ENCODE measurements around the gene FOXO4. TPM values are rescaled to one million over a fixed set of nuclear protein-coding genes. Genes with fewer than 3 reads are reported as not detected.
A peak's percentile ranks its signal among the peaks of the same experiment; 100 is the strongest.

Gene FOXO4
- total RNA-seq, 1 experiment from 2014 or later, result 14.7 TPM

DNA sequence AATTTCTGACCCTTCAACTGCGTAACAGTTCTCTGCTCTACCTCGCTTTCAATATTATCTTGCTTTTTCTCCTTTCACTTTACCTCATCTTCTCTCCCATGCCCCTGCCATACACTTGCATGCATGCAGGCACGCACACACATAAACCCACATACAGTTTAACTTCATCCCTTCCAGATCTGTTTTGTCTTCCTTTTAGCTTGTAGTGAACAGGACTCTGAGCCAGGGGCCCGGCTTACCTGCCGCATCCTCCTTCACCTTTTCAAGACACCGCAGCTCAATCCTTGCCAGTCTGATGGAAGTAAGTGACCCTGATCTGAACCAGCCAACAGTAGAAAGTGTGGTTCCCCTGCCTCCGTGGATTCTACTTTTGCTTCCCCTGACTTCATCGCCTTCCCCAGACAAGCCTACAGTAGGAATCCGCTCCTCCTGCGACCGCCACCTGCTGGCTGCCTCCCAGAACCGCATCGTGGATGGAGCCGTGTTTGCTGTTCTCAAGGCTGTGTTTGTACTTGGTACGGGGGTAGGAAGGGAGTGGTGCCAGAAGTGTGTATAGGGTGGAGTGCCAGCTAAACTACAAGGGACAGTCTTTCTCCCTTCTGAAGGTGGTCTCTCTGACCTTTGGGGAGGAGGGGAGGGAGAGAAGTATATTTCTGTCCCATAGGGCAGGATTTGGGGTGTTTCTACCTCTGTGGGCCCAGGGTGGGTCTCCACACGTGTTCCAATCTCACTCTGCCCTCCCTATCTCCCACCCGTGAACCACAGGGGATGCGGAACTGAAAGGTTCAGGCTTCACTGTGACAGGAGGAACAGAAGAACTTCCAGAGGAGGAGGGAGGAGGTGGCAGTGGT is 33.5 kb downstream of the FOXO4 start:
- Histone ChIP-seq H3K9me3 (ENCODE audit: control insufficient read depth in 1 of 2, insufficient read depth in 1 of 2, low read depth in 1 of 2, low read length in 2 of 2) (no peaks in the 10 kb centered on the region), H2AFZ (ENCODE audit: low read depth, low read length, poor library complexity, severe bottlenecking) (no peak overlapping the region), H3K79me2 (ENCODE audit: insufficient read depth, low read length) (no peaks in the 10 kb centered on the region), H3K4me1 (ENCODE audit: control insufficient read depth in 1 of 2, insufficient read depth in 2 of 2, low read length in 2 of 2) (no peaks in the 10 kb centered on the region), H3K9me2 (ENCODE audit: insufficient read depth) (no peaks in the 10 kb centered on the region), H3K36me3 (ENCODE audit: control insufficient read depth in 1 of 2, insufficient read depth in 2 of 2, low read length in 2 of 2) (peaks cover 0 to 6% of the 10 kb centered on the region in 2 experiments; a peak in 3 of 4 replicates), H3K4me2 (ENCODE audit: low read length) (no peak overlapping the region), H3K27me3 (ENCODE audit: insufficient read depth, low read length) (no peaks in the 10 kb centered on the region), H3K27ac (ENCODE audit: low read depth, low read length) (no peak overlapping the region), H3K9ac (ENCODE audit: low read length) (no peak overlapping the region), H4K20me1 (ENCODE audit: insufficient read depth) (no peaks in the 10 kb centered on the region), H3K4me3 (replicated peaks in 1 of 2; ENCODE audit: low read depth in 1 of 2, low read length in 2 of 2) (no peak overlapping the region)
- ChIA-PET CTCF (interaction anchor here (1.0 kb wide), 1 partner anchor 10 kb away, joined by 3 read pairs; the partner anchor contains the start of gene MED12), RAD21 (ENCODE audit: low non-redundant PET in 1 of 2, low total read pairs in 2 of 2, uncharacterized antibody in 2 of 2, unreplicated experiment in 2 of 2) (no interaction called here), POLR2A (no interaction called here)
- intact Hi-C loops (cut with micrococcal nuclease), result no loop called here
- no TSS peak for BruUV-seq (replicated peaks)
- DNase-seq (ENCODE audit: low read depth, low spot score), result no peak
- peak; percentile 53 for TF ChIP-seq RAD21 (IDR thresholded peaks at IDR 0.05; ENCODE audit: low read depth)
- TF ChIP-seq CTCF (IDR thresholded peaks at IDR 0.05 in 2 of 3, conservative IDR thresholded peaks at IDR 0.05 in 1 of 3; ENCODE audit: borderline replicate concordance in 1 of 3, insufficient read depth in 1 of 3, low read depth in 2 of 3, low read length in 2 of 3), result peak; percentile 34 to 75 (median 73); a peak in 5 of 6 replicates
- TF ChIP-seq, protein P1, sequence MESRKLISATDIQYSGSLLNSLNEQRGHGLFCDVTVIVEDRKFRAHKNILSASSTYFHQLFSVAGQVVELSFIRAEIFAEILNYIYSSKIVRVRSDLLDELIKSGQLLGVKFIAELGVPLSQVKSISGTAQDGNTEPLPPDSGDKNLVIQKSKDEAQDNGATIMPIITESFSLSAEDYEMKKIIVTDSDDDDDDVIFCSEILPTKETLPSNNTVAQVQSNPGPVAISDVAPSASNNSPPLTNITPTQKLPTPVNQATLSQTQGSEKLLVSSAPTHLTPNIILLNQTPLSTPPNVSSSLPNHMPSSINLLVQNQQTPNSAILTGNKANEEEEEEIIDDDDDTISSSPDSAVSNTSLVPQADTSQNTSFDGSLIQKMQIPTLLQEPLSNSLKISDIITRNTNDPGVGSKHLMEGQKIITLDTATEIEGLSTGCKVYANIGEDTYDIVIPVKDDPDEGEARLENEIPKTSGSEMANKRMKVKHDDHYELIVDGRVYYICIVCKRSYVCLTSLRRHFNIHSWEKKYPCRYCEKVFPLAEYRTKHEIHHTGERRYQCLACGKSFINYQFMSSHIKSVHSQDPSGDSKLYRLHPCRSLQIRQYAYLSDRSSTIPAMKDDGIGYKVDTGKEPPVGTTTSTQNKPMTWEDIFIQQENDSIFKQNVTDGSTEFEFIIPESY (IDR thresholded peaks at IDR 0.05; ENCODE audit: extremely low read depth, insufficient replicate concordance, low read length), result no peak
- peak; percentile 91 for ATAC-seq
